ENCODE data around the gene FOXO6. TPM values are rescaled to one million over a fixed set of nuclear protein-coding genes. Genes with fewer than 3 reads are reported as not detected.

Gene FOXO6
- total and polyA plus RNA-seq, 8 donors, result 0.63 to 2.8 (median 1.9) TPM

DNA sequence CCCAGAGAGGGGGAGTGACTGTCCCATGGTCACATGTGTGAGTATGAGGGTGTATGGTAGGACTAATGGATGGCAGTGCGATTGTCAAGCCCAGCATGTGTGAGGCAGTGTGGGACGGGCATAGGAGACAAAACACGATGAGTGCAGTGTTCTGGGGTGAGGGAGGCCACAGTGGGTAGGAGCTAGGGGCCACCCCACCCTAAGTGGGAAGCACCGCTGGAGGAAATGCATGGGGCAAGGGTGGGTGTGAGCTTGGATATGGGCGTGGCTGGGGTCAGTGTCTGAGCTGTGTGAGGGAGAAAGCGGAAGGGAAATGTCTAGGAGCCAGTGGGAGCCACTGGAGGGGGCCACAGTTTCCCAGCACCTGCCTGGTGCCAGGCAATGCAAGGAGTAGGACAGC is 56.5 kb downstream of the FOXO6 start:
- Histone ChIP-seq H3K27ac (no peak overlapping the region), H3K4me1 (peaks cover 7 to 9% of the 10 kb centered on the region in 2 donors), H3K27me3 (no peaks in the 10 kb centered on the region), H3K9me3 (no peaks in the 10 kb centered on the region), H3K4me3 (no peak overlapping the region), H3K36me3 (no peaks in the 10 kb centered on the region)
- DNase-seq (peak in 1 of 4 donors; percentile 36), ATAC-seq (peak; percentile 5)
- TF ChIP-seq, protein P1, sequence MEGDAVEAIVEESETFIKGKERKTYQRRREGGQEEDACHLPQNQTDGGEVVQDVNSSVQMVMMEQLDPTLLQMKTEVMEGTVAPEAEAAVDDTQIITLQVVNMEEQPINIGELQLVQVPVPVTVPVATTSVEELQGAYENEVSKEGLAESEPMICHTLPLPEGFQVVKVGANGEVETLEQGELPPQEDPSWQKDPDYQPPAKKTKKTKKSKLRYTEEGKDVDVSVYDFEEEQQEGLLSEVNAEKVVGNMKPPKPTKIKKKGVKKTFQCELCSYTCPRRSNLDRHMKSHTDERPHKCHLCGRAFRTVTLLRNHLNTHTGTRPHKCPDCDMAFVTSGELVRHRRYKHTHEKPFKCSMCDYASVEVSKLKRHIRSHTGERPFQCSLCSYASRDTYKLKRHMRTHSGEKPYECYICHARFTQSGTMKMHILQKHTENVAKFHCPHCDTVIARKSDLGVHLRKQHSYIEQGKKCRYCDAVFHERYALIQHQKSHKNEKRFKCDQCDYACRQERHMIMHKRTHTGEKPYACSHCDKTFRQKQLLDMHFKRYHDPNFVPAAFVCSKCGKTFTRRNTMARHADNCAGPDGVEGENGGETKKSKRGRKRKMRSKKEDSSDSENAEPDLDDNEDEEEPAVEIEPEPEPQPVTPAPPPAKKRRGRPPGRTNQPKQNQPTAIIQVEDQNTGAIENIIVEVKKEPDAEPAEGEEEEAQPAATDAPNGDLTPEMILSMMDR (IDR thresholded peaks at IDR 0.05), result no peak
- intact Hi-C loops (cut with DNase I), result loop anchor here (5.0 to 10.0 kb wide), 3 partner anchors 130 to 150 kb away; no protein-coding TSS in a partner anchor

GRCh38 chr1:41418857-41419583 is 57.8 kb downstream of the FOXO6 start:
- Histone ChIP-seq H3K27ac (no peak overlapping the region), H3K27me3 (no peaks in the 10 kb centered on the region), H3K36me3 (no peaks in the 10 kb centered on the region), H3K9me3 (no peaks in the 10 kb centered on the region), H3K4me1 (peaks cover 7 to 9% of the 10 kb centered on the region in 2 donors), H3K4me3 (no peak overlapping the region)
- ATAC-seq (peak; percentile 81), DNase-seq (peak in 3 of 4 donors; percentile 59 to 83 (median 77))
- intact Hi-C loops (cut with DNase I), result loop anchor here (5.0 to 10.0 kb wide), 3 partner anchors 132 to 152 kb away; no protein-coding TSS in a partner anchor
- TF ChIP-seq, protein P1 (IDR thresholded peaks at IDR 0.05), result no peak

GRCh38 chr1:41419584-41420295 is 58.5 kb downstream of the FOXO6 start:
- no peak overlapping the region for H3K27ac ChIP-seq
- H3K9me3 ChIP-seq, result no peaks in the 10 kb centered on the region
- H3K4me1 ChIP-seq, result peaks cover 7 to 9% of the 10 kb centered on the region in 2 donors
- intact Hi-C loops (cut with DNase I), result loop anchor here (5.0 to 10.0 kb wide), 3 partner anchors 132 to 152 kb away; no protein-coding TSS in a partner anchor
- no peak for ATAC-seq
- no peak for DNase-seq
- no peaks in the 10 kb centered on the region for H3K27me3 ChIP-seq
- no peak overlapping the region for H3K4me3 ChIP-seq
- no peaks in the 10 kb centered on the region for H3K36me3 ChIP-seq
- TF ChIP-seq, protein P1 (IDR thresholded peaks at IDR 0.05), result no peak

GRCh38 chr1:41420351-41420750 is 59.1 kb downstream of the FOXO6 start:
- no peak overlapping the region for H3K4me3 ChIP-seq
- intact Hi-C loops (cut with DNase I), result no loop called here
- TF ChIP-seq, protein P1 (IDR thresholded peaks at IDR 0.05), result no peak
- H3K27ac ChIP-seq, result no peak overlapping the region
- H3K9me3 ChIP-seq, result no peaks in the 10 kb centered on the region
- ATAC-seq (no peak), DNase-seq (peak in 1 of 4 donors; percentile 39)
- H3K27me3 ChIP-seq, result no peaks in the 10 kb centered on the region
- H3K4me1 ChIP-seq, result peaks cover 7 to 9% of the 10 kb centered on the region in 2 donors
- H3K36me3 ChIP-seq, result no peaks in the 10 kb centered on the region

- DNase-seq (no peak), ATAC-seq (no peak)
- Histone ChIP-seq H3K36me3 (no peaks in the 10 kb centered on the region), H3K9me3 (no peaks in the 10 kb centered on the region), H3K4me3 (no peak overlapping the region), H3K27me3 (no peaks in the 10 kb centered on the region), H3K4me1 (peaks cover 7 to 9% of the 10 kb centered on the region in 2 donors), H3K27ac (no peak overlapping the region)
- TF ChIP-seq, protein P1 (IDR thresholded peaks at IDR 0.05), result no peak
- intact Hi-C loops (cut with DNase I), result no loop called here
Observed at GRCh38 chr1:41420860-41421259, 59.6 kb downstream of the FOXO6 start.

Data from left lung (tissue), 10 donors.